T-helper 2 cell treated with Interferon-gamma antibody and Interleukin-4, amounts not matched to agents 100 ng/mL and 5 ng/mL, for 36 hours (primary cell): ENCODE data around the gene DNAJB1. TPM values are rescaled to one million over a fixed set of nuclear protein-coding genes. Genes with fewer than 3 reads are reported as not detected.

Experiments used
- intact Hi-C: fragments of 100-400 bp; cut with micrococcal nuclease; formaldehyde crosslinking; loops from one replicate; pipeline ENCODE4 v1.15.1; 2023
- total RNA-seq: library from RNA; stranded (reverse); gene quantifications from 2 replicates; pipeline ENCODE4 v1.2.3, GENCODE V29; 2022

DNAJB1 gene
- total RNA-seq, 1 donor from 2014 or later = 103 TPM

- intact Hi-C loops = no loop called here
Measured at GRCh38 chr19:14475251-14476073, 42.7 kb downstream of the DNAJB1 start, which contains the start of gene PTGER1. Gene PTGER1, minus strand, starts transcription at chr19:14475354. Its CDS starts 1,034 bp downstream, at chr19:14474320.

- intact Hi-C loops = loop anchor here (5.0 kb wide), 1 partner anchor 43 kb away; the partner anchor contains the start of gene PKN1
Measured at GRCh38 chr19:14474827-14475226, 43.4 kb downstream of the DNAJB1 start.

GRCh38 chr19:14473978-14474578, 44.1 kb downstream of the DNAJB1 start:
- intact Hi-C loops = loop anchor here (5.0 kb wide), 1 partner anchor 42 kb away; the partner anchor contains the start of gene PKN1

GRCh38 chr19:14473073-14473977, 44.9 kb downstream of the DNAJB1 start:
- intact Hi-C loops = loop anchor here (5.0 kb wide), 1 partner anchor 41 kb away; the partner anchor contains the start of gene PKN1

- intact Hi-C loops = loop anchor here (5.0 kb wide), 1 partner anchor 40 kb away; the partner anchor contains the start of gene PKN1
Measured at GRCh38 chr19:14472202-14472938, 45.8 kb downstream of the DNAJB1 start.

GRCh38 chr19:14471436-14472187, 46.6 kb downstream of the DNAJB1 start:
- intact Hi-C loops = loop anchor here (5.0 kb wide), 1 partner anchor 39 kb away; the partner anchor contains the start of gene PKN1

GRCh38 chr19:14470031-14470876, 47.9 kb downstream of the DNAJB1 start:
- intact Hi-C loops = loop anchor here (5.0 kb wide), 1 partner anchor 38 kb away; the partner anchor contains the start of gene PKN1

GRCh38 chr19:14467816-14468215, 50.4 kb downstream of the DNAJB1 start:
- intact Hi-C loops = no loop called here

- intact Hi-C loops = no loop called here
Measured at GRCh38 chr19:14467391-14467790, 50.8 kb downstream of the DNAJB1 start.

Other genes with a start within 250 kb of the DNAJB1 start
- 178 and 183 TPM in 2 replicates for gene ADGRE5, start 137.0 kb downstream of the DNAJB1 start, total RNA-seq
- gene DDX39A, start 99.1 kb downstream of the DNAJB1 start, total RNA-seq = 274 and 287 TPM in 2 replicates
- gene PKN1, start 85.1 kb downstream of the DNAJB1 start, total RNA-seq = 188 and 202 TPM in 2 replicates
- gene PTGER1, start 43.0 kb downstream of the DNAJB1 start, total RNA-seq = 0.16 and 0.23 TPM in 2 replicates
- gene GIPC1, start 22.3 kb downstream of the DNAJB1 start, total RNA-seq = 36.8 and 38.0 TPM in 2 replicates
- 153 TPM in 2 replicates for gene TECR, start 11.2 kb upstream of the DNAJB1 start, total RNA-seq
- gene NDUFB7, start 53.7 kb upstream of the DNAJB1 start, total RNA-seq = 126 and 128 TPM in 2 replicates
- not detected in 2 replicates for gene CLEC17A, start 64.7 kb upstream of the DNAJB1 start, total RNA-seq
- gene ADGRE3, start 156.4 kb upstream of the DNAJB1 start, total RNA-seq = not detected in 2 replicates
- gene ZNF333, start 171.7 kb upstream of the DNAJB1 start, total RNA-seq = 10.2 and 11.4 TPM in 2 replicates